GM21526 (cell line): Measurements from ENCODE around the gene CRYGN.

Experiments
- ATAC-seq: cut with Tn5 transposase; IDR thresholded peaks from one replicate; pipeline ENCODE4 v1.9.1; 2021; ENCODE audit warnings: moderate library complexity; ENCODE audit not compliant: unreplicated experiment, low FRiP score

Gene CRYGN

GRCh38 chr7:151440799-151441445 is 981 bp upstream of the CRYGN start:
- ATAC-seq = no peak

- ATAC-seq = no peak
Observed at GRCh38 chr7:151438864-151439601, 908 bp downstream of the CRYGN start.

- ATAC-seq = no peak
Observed at GRCh38 chr7:151437866-151438516, 1.9 kb downstream of the CRYGN start.

GRCh38 chr7:151437159-151437553 is 2.8 kb downstream of the CRYGN start:
- ATAC-seq = no peak

GRCh38 chr7:151436446-151437158 is 3.3 kb downstream of the CRYGN start:
- no peak for ATAC-seq

- ATAC-seq = no peak
Observed at GRCh38 chr7:151435971-151436370, 4.0 kb downstream of the CRYGN start.

GRCh38 chr7:151435103-151435916 is 4.6 kb downstream of the CRYGN start:
- ATAC-seq = no peak

GRCh38 chr7:151434549-151434948 is 5.4 kb downstream of the CRYGN start:
- no peak for ATAC-seq

GRCh38 chr7:151433721-151434400 is 6.1 kb downstream of the CRYGN start:
- ATAC-seq = no peak

GRCh38 chr7:151432658-151433521 is 7.1 kb downstream of the CRYGN start:
- peak; percentile 66 for ATAC-seq

- ATAC-seq = no peak
Observed at GRCh38 chr7:151431768-151432311, 8.1 kb downstream of the CRYGN start.

GRCh38 chr7:151431281-151431767 is 8.6 kb downstream of the CRYGN start:
- no peak for ATAC-seq

GRCh38 chr7:151430391-151431205 is 9.3 kb downstream of the CRYGN start:
- no peak for ATAC-seq

- no peak for ATAC-seq
Observed at GRCh38 chr7:151429560-151430331, 10.2 kb downstream of the CRYGN start.

GRCh38 chr7:151429237-151429559 is 10.7 kb downstream of the CRYGN start:
- ATAC-seq = no peak

GRCh38 chr7:151428378-151429236 is 11.3 kb downstream of the CRYGN start:
- ATAC-seq = no peak
